ENCODE results near the gene DOCK1.

DNA sequence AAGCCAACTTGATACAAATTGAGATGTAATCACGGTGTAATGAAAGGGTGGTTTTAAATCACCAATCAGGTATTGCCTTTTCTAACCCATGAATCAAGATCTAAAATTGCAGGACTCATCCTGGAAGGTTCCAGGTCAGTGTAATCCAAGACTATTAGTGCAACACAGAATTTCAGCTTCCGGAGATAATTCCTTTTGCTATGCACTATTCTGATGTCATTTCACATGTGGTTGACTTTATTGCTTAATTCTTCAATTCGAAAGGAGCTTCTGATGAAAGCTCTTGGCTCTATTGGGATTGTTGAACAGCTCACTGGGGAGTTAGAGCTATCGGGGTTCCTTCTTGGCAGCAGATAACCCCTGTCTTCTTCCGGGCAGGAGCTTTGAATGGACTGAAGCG is 438.6 kb downstream of the DOCK1 start:
- TF ChIP-seq EZH2phosphoT487 (IDR thresholded peaks at IDR 0.05; ENCODE audit: borderline replicate concordance), result no peak
- TF ChIP-seq CTCF (conservative IDR thresholded peaks at IDR 0.05; ENCODE audit: low read length), result no peak
